Neural progenitor cell (in vitro differentiated cells): ENCODE results near the gene TGM3.

Experiments
- EZH2 ChIP-seq: fragments of 200-600 bp; sonication (generic); IDR thresholded peaks from 2 replicates; pipeline ENCODE4 v1.6.1; 2017; ENCODE audit warnings: antibody characterized with exemption, mild to moderate bottlenecking, moderate library complexity
- EZH2phosphoT487 ChIP-seq: fragments of 200-600 bp; sonication (generic); IDR thresholded peaks from 2 replicates; pipeline ENCODE4 v1.6.1; 2017; ENCODE audit warnings: antibody characterized with exemption
- TF ChIP-seq, protein P1 (sequence below): fragments of 200-600 bp; sonication (generic); IDR thresholded peaks from 2 replicates; pipeline ENCODE4 v1.5.1; 2017; ENCODE audit warnings: antibody characterized with exemption, mild to moderate bottlenecking

DNA sequence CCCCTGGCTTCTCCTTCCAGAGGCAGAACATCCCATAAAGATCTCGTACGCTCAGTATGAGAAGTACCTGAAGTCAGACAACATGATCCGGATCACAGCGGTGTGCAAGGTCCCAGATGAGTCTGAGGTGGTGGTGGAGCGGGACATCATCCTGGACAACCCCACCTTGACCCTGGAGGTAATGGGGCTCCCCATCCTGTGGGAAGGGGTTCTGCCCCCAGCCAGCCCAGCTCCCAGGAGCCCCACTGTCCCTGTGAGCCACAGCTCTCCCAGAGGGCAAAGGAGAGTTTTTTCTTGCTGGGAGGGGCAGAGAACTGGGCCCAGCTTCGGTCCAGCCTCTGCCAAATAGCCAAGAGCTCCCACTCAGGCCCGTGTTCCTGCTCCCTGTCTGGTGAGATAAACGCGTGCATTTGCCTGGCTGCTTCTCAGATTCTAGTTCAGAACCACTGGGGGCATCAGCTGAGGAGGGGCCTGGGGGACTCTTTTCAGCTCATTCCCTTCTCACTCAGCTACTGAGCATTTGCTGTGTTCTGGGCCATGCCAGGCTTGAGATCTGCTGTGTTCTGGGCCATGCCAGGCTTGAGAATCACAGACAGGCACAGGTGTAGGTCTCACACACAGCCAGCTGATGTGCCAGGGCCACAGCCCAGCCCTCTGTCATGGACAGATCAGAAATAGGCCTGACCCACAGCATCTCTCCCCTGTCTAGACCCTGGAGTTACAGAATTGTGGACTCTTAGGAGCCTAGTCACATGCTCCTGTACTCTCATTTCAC lies 39.5 kb downstream of the TGM3 start:
- TF ChIP-seq, protein P1, sequence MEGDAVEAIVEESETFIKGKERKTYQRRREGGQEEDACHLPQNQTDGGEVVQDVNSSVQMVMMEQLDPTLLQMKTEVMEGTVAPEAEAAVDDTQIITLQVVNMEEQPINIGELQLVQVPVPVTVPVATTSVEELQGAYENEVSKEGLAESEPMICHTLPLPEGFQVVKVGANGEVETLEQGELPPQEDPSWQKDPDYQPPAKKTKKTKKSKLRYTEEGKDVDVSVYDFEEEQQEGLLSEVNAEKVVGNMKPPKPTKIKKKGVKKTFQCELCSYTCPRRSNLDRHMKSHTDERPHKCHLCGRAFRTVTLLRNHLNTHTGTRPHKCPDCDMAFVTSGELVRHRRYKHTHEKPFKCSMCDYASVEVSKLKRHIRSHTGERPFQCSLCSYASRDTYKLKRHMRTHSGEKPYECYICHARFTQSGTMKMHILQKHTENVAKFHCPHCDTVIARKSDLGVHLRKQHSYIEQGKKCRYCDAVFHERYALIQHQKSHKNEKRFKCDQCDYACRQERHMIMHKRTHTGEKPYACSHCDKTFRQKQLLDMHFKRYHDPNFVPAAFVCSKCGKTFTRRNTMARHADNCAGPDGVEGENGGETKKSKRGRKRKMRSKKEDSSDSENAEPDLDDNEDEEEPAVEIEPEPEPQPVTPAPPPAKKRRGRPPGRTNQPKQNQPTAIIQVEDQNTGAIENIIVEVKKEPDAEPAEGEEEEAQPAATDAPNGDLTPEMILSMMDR, result no peak
- TF ChIP-seq EZH2, result no peak
- no peak for TF ChIP-seq EZH2phosphoT487
